Upper lobe of left lung (tissue), 6 donors: Measurements from ENCODE around the gene NBPF9. TPM values are rescaled to one million over a fixed set of nuclear protein-coding genes. Genes with fewer than 3 reads are reported as not detected.
"Not testable (repeated sequence)": the region's sequence is repeated elsewhere in the genome, so short reads cannot be mapped to it uniquely, and the experiment has no call there.

ENCODE experiments used
- ATAC-seq, 2 donors: fragments of 200-7000 bp; cut with Tn5 transposase; one replicate each; pipeline ENCODE4 v1.9.1; 2022; ENCODE audit warnings: mild to moderate bottlenecking in 2 of 2, moderate library complexity in 2 of 2; ENCODE audit not compliant: low FRiP score in 2 of 2
- DNase-seq, 2 donors: peaks; one replicate each; pipeline ENCODE4 v3.0.0-alpha.2; 2019 to 2020
- H3K27ac ChIP-seq, 4 donors: fragments of 200-600 bp; sonication (generic); one replicate each; pipeline ENCODE4 v1.5.1; 2016 to 2019
- H3K27me3 ChIP-seq, 4 donors: fragments of 200-600 bp; sonication (generic); one replicate each; pipeline ENCODE4 v1.5.1; 2017 to 2019
- H3K36me3 ChIP-seq, 4 donors: fragments of 200-600 bp; sonication (generic); one replicate each; pipeline ENCODE4 v1.5.1; 2016 to 2019
- H3K4me1 ChIP-seq, 4 donors: fragments of 200-600 bp; sonication (generic); one replicate each; pipeline ENCODE4 v1.5.1; 2018 to 2019
- H3K4me3 ChIP-seq, 4 donors: fragments of 200-600 bp; sonication (generic); one replicate each; pipeline ENCODE4 v1.5.1; 2017 to 2019; ENCODE audit warnings: mild to moderate bottlenecking in 2 of 4, moderate library complexity in 1 of 4
- H3K9me3 ChIP-seq, 4 donors: fragments of 200-600 bp; sonication (generic); one replicate each; pipeline ENCODE4 v1.5.1; 2018 to 2019
- POLR2A ChIP-seq, 4 donors: fragments of 450-650 bp; IDR thresholded peaks; one replicate each; pipeline ENCODE4 v1.5.1; 2016 to 2017; ENCODE audit warnings: antibody characterized with exemption in 4 of 4, mild to moderate bottlenecking in 2 of 4
- POLR2AphosphoS5 ChIP-seq, 2 donors: sonication (generic); formaldehyde crosslinking; IDR thresholded peaks; one replicate each; pipeline ENCODE4 v1.5.1; 2017; ENCODE audit warnings: antibody characterized with exemption in 2 of 2
- WGBS, 2 donors: methylation state at CpG; one replicate each; pipeline ENCODE4 v1.1.5; 2017 to 2018; 5-methylcytosine and 5-hydroxymethylcytosine counted together
- total RNA-seq, 6 donors: library from RNA; depleted of rRNA in 4 of 6; stranded (reverse); fragments of >200 nt in 4 of 6; gene quantifications; one replicate each; pipeline versions ENCODE4 v1.1.0 to v1.2.1, GENCODE V29; 2016 to 2021
- TF ChIP-seq, protein P1 (sequence below), 6 experiments: fragments of 450-650 bp in 4 of 6; fragments of 200-600 bp in 2 of 6; sonication (generic) in 2 of 6; IDR thresholded peaks; one replicate each; pipeline ENCODE4 v1.5.1; 2016 to 2019; ENCODE audit warnings: antibody characterized with exemption in 6 of 6
- donor health status: DM: no; HTN: no; CAD: no; lungs with moderate emphysema.
- donor health status: DM: no; HTN: yes; CAD: no; lungs with severe emphysema.

NBPF9 gene, protein sequence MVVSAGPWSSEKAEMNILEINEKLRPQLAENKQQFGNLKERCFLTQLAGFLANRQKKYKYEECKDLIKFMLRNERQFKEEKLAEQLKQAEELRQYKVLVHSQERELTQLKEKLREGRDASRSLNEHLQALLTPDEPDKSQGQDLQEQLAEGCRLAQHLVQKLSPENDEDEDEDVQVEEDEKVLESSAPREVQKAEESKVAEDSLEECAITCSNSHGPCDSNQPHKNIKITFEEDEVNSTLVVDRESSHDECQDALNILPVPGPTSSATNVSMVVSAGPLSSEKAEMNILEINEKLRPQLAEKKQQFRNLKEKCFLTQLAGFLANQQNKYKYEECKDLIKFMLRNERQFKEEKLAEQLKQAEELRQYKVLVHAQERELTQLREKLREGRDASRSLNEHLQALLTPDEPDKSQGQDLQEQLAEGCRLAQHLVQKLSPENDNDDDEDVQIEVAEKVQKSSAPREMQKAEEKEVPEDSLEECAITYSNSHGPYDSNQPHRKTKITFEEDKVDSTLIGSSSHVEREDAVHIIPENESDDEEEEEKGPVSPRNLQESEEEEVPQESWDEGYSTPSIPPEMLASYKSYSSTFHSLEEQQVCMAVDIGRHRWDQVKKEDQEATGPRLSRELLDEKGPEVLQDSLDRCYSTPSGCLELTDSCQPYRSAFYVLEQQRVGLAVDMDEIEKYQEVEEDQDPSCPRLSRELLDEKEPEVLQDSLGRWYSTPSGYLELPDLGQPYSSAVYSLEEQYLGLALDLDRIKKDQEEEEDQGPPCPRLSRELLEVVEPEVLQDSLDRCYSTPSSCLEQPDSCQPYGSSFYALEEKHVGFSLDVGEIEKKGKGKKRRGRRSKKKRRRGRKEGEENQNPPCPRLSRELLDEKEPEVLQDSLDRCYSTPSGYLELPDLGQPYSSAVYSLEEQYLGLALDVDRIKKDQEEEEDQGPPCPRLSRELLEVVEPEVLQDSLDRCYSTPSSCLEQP (N-terminal part only)
- total RNA-seq: 10 to 100 TPM; 15.0 to 44.0 (median 22.9) TPM

DNA sequence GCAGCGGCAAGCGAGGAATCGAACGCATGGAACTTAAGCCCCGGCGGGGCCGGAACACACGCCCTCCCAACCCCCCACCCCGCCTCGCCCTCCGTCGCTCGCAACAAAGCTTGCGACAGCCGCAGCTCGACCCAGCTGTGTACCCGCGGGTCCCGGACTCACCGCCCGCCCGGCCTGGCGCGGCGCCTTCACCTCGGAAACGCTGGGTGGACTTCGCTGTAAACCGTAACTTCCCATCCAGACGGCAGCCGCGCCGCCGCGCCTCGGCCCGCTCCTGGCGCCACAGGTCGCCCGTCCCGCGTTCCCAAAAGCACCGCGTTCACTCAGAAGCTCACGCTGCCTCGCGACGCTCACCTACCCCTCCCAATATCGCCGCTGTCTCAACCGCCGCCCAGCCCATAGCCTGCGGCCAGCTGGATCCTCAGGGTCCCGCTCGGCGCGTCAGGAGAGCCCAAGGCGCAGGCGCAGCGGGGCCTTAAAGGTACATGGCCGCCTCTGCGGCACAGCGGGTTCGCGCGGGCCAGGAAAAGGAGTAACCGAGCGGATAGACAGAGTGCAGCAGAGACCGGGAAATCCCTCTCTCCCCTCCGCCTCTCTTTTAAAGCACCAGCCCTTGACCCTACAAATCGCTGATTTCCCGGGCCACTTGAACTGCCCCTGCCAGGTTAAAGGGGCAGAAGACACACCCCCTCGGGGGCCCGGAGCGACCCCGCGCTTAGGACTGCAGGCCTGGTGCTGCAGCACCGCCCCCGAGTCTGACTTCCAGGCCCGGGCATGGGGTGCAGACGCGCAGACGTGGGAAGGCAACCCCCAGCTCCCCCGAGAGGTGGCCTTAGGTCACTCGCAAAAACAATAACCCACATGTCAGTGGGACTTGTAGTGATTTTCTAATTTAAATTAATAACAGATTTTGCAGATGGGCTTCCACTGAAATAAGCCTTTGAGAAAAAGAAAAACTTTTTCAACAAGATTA is at the start of gene NBPF9:
TSS of gene NBPF9 (minus strand) at position 443 of the 973 bp plus-strand sequence. CDS start 21,412 bp downstream, outside the sequence.
- H3K9me3 ChIP-seq, H3K36me3 ChIP-seq, H3K4me1 ChIP-seq, H3K27me3 ChIP-seq: not testable (repeated sequence)
- ATAC-seq (peak; percentile 92 to 100), DNase-seq (peak; percentile 53 to 92)
- peak in 1 of 2 donors; percentile 80 for TF ChIP-seq POLR2AphosphoS5 (IDR thresholded peaks at IDR 0.05)
- TF ChIP-seq POLR2A (IDR thresholded peaks at IDR 0.05): peak in 2 of 4 donors; percentile 43 to 59
- TF ChIP-seq, protein P1, sequence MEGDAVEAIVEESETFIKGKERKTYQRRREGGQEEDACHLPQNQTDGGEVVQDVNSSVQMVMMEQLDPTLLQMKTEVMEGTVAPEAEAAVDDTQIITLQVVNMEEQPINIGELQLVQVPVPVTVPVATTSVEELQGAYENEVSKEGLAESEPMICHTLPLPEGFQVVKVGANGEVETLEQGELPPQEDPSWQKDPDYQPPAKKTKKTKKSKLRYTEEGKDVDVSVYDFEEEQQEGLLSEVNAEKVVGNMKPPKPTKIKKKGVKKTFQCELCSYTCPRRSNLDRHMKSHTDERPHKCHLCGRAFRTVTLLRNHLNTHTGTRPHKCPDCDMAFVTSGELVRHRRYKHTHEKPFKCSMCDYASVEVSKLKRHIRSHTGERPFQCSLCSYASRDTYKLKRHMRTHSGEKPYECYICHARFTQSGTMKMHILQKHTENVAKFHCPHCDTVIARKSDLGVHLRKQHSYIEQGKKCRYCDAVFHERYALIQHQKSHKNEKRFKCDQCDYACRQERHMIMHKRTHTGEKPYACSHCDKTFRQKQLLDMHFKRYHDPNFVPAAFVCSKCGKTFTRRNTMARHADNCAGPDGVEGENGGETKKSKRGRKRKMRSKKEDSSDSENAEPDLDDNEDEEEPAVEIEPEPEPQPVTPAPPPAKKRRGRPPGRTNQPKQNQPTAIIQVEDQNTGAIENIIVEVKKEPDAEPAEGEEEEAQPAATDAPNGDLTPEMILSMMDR (IDR thresholded peaks at IDR 0.05): peak in 1 of 6 experiments; percentile 41
- H3K27ac ChIP-seq: peak within 1 kb of the TSS; percentile 57 to 88 (median 78)
- 2% methylated on average over 13 of the region's 85 CpGs; no CpG with 5 or more reads in 1 of the 2 donors for WGBS, 2 donors
- H3K4me3 ChIP-seq: peak within 1 kb of the TSS in 3 of 4 donors; percentile 50 to 60 (median 51)

DNA sequence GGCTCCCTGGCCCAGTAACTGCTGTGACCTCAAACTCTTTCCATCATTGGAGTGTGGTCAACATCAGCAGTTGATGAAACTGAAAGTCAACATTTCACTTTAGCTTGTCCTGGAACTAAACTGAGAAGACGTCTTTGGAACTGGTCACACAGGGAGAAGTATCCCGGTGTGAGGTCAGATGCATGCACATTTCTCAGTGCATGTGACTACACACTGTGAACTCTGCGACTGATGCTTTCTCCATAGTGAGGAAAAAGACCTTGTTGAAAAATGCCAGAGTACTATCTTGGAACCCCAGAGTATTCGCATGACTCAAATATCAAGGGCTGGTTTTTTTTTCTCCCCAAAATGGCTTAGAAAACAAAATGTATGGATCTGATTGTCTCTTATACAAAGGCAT is 46.6 kb upstream of the NBPF9 start:
- H3K4me3 ChIP-seq, DNase-seq, ATAC-seq, H3K27ac ChIP-seq, H3K36me3 ChIP-seq, H3K9me3 ChIP-seq, H3K4me1 ChIP-seq, H3K27me3 ChIP-seq: not testable (repeated sequence)
- 83 to 93% methylated on average over 3 to 4 of the region's 4 CpGs for WGBS, 2 donors

DNA sequence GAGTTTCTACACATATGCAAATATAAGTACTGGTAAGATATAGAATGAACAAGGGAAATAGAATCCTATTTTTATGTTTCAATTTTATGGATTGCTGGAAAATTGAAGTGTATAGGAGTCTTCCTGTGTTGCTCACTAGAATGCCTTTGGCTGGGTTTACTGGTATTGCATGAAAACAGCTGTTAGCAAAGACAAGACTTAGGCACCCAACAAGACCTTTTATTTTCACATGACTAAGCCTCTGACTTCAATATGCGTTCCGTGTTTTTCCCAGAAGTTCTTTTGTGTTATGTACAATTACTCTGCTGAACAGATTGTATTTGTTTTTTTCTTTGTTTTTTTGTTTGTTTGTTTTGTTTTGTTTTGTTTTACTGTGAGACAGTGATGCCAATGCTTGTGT is 34.2 kb upstream of the NBPF9 start:
- not testable (repeated sequence) for H3K27me3 ChIP-seq, H3K9me3 ChIP-seq, H3K4me1 ChIP-seq, H3K36me3 ChIP-seq, H3K4me3 ChIP-seq, H3K27ac ChIP-seq, DNase-seq, ATAC-seq
- whole genome bisulfite sequencing, 2 donors: 82 to 85% methylated on average over 2 of the region's 2 CpGs

DNA sequence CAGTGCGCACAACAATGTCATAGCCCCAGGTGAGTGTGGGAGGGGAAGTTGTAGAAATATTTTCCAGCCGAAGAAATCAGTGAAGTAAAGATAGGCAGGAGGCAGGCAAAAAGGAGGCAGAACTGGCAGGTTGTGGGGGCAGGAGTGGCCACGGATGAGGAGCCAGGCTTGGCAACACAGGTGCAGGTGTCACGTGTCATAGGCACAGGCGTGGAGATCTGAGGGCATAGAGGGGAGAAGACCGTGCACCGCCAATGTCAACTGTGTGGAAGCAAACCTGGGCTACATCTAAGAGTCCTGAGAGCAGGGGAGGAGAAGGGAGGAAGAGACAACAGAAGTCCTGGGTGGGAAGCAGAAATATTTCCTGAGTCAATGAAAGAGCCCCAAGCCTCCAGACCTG is 27.6 kb upstream of the NBPF9 start:
- H3K4me1 ChIP-seq, H3K4me3 ChIP-seq, H3K36me3 ChIP-seq, H3K27me3 ChIP-seq, H3K27ac ChIP-seq, ATAC-seq, H3K9me3 ChIP-seq: not testable (repeated sequence)
- WGBS, 2 donors: 86 to 97% methylated on average over 7 of the region's 7 CpGs
- DNase-seq: peak in 1 of 2 donors; percentile 0

DNA sequence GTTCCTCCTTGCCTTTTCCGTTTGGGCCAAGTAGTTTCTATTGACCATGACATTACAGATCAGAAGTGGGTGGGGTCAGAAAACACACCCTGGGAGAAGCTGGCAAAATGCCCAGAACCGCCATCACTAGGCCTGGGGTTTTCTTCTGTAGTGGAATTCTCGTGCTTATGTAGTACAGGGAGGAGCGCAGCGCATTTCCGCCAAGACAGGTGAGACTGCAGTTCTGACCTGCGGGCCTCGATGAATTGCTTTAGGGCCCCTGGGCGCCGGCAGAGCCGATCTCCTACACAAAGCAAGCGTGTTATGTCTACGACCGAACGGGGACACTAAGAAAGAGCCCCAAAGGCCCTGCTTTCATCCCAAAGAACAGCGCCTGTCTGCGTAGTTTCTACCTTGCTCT is 25.9 kb upstream of the NBPF9 start:
- not testable (repeated sequence) for H3K4me3 ChIP-seq, H3K27me3 ChIP-seq, H3K4me1 ChIP-seq, H3K36me3 ChIP-seq, DNase-seq, ATAC-seq, H3K9me3 ChIP-seq, H3K27ac ChIP-seq
- WGBS, 2 donors: no CpG with 5 or more reads among the region's 17 CpGs

DNA sequence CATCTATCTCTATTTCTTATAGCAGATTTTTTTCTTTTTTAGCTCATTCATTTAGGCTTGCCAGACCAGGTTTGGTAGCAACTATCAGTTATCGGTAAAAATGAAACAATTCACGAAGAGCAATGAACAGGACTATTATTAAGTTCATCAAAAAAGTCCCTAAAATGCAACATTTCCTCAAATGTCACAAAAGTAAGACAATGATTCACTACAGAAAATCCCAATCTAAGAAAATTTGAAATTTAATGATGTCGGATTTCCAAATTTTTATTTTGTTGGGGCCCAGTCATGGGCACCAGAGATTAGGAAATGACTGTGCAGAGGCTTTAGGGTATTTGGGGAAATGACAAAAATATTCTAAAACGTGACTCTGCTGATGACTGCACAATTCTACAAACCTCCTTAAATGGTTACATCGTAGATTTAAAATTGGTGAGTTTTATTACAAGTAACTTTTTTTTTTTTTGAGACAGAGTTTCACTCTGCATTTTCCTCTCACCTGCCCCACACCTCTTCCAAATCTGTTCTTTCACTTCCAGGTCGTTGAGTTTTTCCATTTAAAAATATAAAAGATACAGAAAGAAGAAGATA is 23.3 kb upstream of the NBPF9 start:
- H3K36me3 ChIP-seq, H3K27ac ChIP-seq, H3K4me3 ChIP-seq, H3K9me3 ChIP-seq, DNase-seq, H3K27me3 ChIP-seq, ATAC-seq, H3K4me1 ChIP-seq: not testable (repeated sequence)
- WGBS, 2 donors: 60 to 82% methylated on average over 6 of the region's 6 CpGs

DNA sequence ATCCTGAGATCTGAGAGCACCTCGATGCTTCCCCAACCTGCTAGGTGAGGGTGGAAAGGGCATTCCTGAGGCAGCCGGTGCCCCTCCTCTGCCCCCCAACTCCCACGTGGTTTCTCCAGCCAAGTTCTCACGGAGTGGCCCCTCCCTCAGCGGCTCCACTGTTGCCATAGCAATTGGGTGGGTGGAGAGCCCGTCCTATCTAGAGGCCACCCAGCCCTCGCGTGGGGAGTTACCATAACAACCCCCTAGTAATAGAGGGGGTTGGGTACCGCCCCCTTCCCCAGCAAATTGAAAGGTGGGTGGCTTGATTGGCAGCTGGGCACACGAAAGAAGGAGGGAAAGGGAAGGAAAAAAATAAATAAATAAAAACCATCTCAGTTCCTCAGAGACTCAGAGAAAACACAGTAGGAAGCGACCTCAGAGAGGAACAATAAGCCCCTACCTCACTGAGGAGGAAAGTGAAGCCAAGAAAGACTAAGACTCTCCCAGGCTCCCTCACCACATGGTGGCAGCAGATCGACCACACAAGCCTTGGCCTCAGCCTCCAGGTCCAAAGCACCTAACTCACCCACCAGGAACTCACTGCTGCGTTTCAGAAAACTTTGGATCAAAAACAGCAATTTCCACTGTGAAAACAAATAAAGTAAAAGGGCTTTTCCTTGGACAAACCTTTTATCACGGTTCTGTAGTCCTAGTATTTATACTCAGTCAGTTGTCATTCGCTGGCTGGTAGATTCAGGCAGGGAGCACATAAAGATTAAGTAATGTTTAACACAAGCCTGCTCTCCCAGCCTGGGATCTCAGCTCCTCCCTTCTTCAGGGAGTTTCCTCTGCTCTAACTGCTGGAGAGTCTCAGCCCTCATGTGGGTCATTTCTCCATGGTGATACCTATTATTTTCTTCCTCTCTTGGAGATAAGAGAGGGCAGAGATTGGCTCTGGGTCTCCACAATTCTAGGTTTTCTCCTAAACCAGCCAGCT is 20.9 kb upstream of the NBPF9 start:
- WGBS, 2 donors: 18 to 20% methylated on average over 6 to 7 of the region's 15 CpGs
- H3K27ac ChIP-seq, ATAC-seq, H3K27me3 ChIP-seq, H3K36me3 ChIP-seq, H3K9me3 ChIP-seq, H3K4me3 ChIP-seq, H3K4me1 ChIP-seq: not testable (repeated sequence)
- DNase-seq: peak in 1 of 2 donors; percentile 26

DNA sequence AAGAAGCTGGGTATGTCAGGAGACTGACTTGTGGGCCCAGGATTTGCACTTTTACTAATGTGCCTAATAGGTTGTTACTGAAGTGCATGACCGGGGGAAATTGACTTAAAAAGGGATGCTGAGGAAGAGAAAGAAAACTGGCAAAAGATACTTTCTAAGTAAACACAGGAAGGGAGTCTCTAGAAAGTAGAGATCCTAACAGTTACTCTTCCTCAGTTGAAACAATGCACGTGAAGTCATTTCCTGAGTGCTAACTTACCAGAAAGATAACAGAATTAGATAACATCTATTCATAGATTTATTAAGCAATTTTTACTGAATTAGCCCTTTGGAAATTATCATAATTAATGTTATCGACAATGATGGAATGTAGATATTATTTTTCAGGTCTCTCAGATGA is 9.5 kb upstream of the NBPF9 start:
- H3K27ac ChIP-seq, H3K4me1 ChIP-seq, ATAC-seq, H3K27me3 ChIP-seq, H3K4me3 ChIP-seq, H3K9me3 ChIP-seq, DNase-seq, H3K36me3 ChIP-seq: not testable (repeated sequence)
- WGBS, 2 donors: 47 to 88% methylated on average over 1 of the region's 3 CpGs

DNA sequence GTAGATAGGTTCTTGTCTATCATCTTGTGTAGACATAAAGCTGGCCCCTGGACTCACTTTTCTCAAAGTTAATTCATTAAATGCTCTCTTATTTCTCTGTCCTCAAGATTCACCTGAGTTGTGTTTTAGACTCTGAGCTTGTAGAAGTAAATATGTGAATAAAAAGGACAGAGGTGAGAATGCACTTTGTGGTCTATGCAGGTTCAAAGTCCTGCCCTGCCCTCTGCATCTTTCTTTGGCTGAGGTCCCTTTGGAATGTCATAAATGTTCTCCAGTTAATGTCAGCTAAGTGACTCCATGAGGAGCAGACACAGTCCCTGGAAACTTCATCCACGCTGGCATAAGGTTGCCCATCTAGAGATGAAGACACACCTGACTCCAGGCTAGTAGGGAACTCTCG is 7.0 kb upstream of the NBPF9 start:
- not testable (repeated sequence) for H3K9me3 ChIP-seq, DNase-seq, H3K4me3 ChIP-seq, H3K4me1 ChIP-seq, ATAC-seq, H3K27me3 ChIP-seq, H3K27ac ChIP-seq, H3K36me3 ChIP-seq
- 100% methylated on average over 1 of the region's 2 CpGs; no CpG with 5 or more reads in 1 of the 2 donors for WGBS, 2 donors
